ENCODE measurements around the gene SPAG9. TPM values are rescaled to one million over a fixed set of nuclear protein-coding genes. Genes with fewer than 3 reads are reported as not detected.
A peak's percentile ranks its signal among the peaks of the same experiment; 100 is the strongest.
"Not testable (repeated sequence)": the region's sequence is repeated elsewhere in the genome, so short reads cannot be mapped to it uniquely, and the experiment has no call there.

SPAG9 gene
- total RNA-seq, 1 experiment from 2014 or later, result 78.5 TPM

DNA sequence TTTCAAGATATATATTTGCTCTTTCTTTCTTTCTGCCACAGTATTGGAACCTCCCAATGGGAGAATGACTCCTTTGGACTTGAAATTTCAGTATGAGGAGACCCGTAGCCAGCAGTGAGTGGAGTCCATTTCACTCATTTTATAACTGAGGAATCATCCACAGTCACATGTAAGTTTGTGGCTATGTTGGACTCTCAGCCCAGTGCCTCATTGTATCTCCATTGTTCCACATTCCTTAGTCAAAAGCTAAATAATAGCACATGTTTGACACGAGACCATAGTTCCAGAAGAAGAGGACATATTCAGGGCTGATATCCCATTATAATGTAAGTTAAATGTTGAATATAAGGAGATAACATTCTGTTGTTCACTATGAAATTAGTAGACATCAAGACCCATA is 12.7 kb upstream of the SPAG9 start:
- Mint-ChIP-seq H3K4me3 (ENCODE audit: unreplicated experiment) (no peak overlapping the region), H3K27me3 (ENCODE audit: insufficient read depth, unreplicated experiment) (no peaks in the 10 kb centered on the region), H3K4me1 (ENCODE audit: insufficient read depth, unreplicated experiment) (no peaks in the 10 kb centered on the region), H3K27ac (ENCODE audit: low read depth, unreplicated experiment) (no peak overlapping the region), H3K36me3 (ENCODE audit: insufficient read depth, unreplicated experiment) (no peaks in the 10 kb centered on the region), H3K9me3 (ENCODE audit: unreplicated experiment) (no peaks in the 10 kb centered on the region)
- DNase-seq (ENCODE audit: unreplicated experiment), result no peak
- intact Hi-C loops (cut with micrococcal nuclease), result no loop called here
- ChIA-PET POLR2A (interaction anchor here (5.1 kb wide), 1 partner anchor 12 kb away, joined by 28 read pairs; no protein-coding TSS in a partner anchor), CTCF (no interaction called here)
- TF ChIP-seq, protein P1, sequence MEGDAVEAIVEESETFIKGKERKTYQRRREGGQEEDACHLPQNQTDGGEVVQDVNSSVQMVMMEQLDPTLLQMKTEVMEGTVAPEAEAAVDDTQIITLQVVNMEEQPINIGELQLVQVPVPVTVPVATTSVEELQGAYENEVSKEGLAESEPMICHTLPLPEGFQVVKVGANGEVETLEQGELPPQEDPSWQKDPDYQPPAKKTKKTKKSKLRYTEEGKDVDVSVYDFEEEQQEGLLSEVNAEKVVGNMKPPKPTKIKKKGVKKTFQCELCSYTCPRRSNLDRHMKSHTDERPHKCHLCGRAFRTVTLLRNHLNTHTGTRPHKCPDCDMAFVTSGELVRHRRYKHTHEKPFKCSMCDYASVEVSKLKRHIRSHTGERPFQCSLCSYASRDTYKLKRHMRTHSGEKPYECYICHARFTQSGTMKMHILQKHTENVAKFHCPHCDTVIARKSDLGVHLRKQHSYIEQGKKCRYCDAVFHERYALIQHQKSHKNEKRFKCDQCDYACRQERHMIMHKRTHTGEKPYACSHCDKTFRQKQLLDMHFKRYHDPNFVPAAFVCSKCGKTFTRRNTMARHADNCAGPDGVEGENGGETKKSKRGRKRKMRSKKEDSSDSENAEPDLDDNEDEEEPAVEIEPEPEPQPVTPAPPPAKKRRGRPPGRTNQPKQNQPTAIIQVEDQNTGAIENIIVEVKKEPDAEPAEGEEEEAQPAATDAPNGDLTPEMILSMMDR (IDR thresholded peaks at IDR 0.05; ENCODE audit: unreplicated experiment), result no peak
- BruUV-seq (replicated peaks), result no TSS peak

DNA sequence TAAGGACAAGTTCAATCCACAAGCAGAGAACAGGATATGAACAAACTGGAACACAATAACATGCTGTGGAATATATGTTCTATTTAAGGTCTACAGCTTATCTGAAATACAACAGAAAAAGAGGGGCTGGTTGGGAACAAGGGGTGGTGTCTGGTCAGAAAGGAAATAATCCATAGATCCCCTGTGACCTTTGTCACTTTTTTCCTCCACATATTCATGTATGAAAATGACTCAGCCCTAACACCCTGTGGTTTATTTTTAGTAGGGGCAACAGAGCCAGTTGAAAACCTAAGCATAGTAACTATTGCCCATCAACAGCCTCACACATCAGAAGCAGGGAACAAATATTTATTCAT is 12.3 kb upstream of the SPAG9 start:
- Mint-ChIP-seq H3K9me3 (ENCODE audit: unreplicated experiment) (no peaks in the 10 kb centered on the region), H3K4me1 (ENCODE audit: insufficient read depth, unreplicated experiment) (no peaks in the 10 kb centered on the region), H3K27me3 (ENCODE audit: insufficient read depth, unreplicated experiment) (no peaks in the 10 kb centered on the region), H3K4me3 (ENCODE audit: unreplicated experiment) (no peak overlapping the region), H3K27ac (ENCODE audit: low read depth, unreplicated experiment) (no peak overlapping the region), H3K36me3 (ENCODE audit: insufficient read depth, unreplicated experiment) (no peaks in the 10 kb centered on the region)
- POLR2A ChIA-PET, result interaction anchor here (5.1 kb wide), 1 partner anchor 11 kb away, joined by 28 read pairs; no protein-coding TSS in a partner anchor
- intact Hi-C loops (cut with micrococcal nuclease), result no loop called here
- CTCF ChIA-PET, result no interaction called here
- TF ChIP-seq, protein P1 (IDR thresholded peaks at IDR 0.05; ENCODE audit: unreplicated experiment), result no peak
- no peak for DNase-seq (ENCODE audit: unreplicated experiment)
- BruUV-seq (replicated peaks), result no TSS peak

DNA sequence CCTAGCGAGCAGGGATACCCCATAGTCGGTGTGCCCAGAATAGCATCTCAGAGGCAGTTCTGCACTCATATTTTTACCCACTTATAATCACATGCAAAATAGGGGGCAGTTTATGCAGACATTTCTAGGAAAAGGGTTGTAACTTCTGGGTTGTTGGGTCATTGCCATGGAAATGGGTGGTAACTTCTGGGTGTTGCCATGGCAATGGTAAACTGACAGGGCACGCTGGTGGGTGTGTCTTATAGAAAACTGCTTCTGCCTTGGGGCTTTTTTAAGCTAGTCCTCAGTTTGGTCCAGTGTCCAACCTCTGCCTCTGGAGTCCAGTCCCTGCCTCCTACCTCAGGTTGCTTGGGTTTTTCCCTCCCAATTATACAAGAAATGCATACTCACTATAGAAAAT is 7.4 kb upstream of the SPAG9 start:
- peaks cover 5% of the 10 kb centered on the region for H3K4me1 Mint-ChIP-seq (ENCODE audit: insufficient read depth, unreplicated experiment)
- H3K36me3 Mint-ChIP-seq (ENCODE audit: insufficient read depth, unreplicated experiment), result no peaks in the 10 kb centered on the region
- peak; percentile 24 for DNase-seq (ENCODE audit: unreplicated experiment)
- TF ChIP-seq, protein P1 (IDR thresholded peaks at IDR 0.05; ENCODE audit: unreplicated experiment), result no peak
- H3K9me3 Mint-ChIP-seq (ENCODE audit: unreplicated experiment), result no peaks in the 10 kb centered on the region
- H3K27me3 Mint-ChIP-seq (ENCODE audit: insufficient read depth, unreplicated experiment), result no peaks in the 10 kb centered on the region
- H3K27ac Mint-ChIP-seq (ENCODE audit: low read depth, unreplicated experiment), result no peak overlapping the region
- intact Hi-C loops (cut with micrococcal nuclease), result no loop called here
- CTCF ChIA-PET, result no interaction called here
- POLR2A ChIA-PET, result interaction anchor here (1.3 kb wide), 1 partner anchor 19 kb away, joined by 5 read pairs; no protein-coding TSS in a partner anchor
- no TSS peak for BruUV-seq (replicated peaks)
- no peak overlapping the region for H3K4me3 Mint-ChIP-seq (ENCODE audit: unreplicated experiment)

DNA sequence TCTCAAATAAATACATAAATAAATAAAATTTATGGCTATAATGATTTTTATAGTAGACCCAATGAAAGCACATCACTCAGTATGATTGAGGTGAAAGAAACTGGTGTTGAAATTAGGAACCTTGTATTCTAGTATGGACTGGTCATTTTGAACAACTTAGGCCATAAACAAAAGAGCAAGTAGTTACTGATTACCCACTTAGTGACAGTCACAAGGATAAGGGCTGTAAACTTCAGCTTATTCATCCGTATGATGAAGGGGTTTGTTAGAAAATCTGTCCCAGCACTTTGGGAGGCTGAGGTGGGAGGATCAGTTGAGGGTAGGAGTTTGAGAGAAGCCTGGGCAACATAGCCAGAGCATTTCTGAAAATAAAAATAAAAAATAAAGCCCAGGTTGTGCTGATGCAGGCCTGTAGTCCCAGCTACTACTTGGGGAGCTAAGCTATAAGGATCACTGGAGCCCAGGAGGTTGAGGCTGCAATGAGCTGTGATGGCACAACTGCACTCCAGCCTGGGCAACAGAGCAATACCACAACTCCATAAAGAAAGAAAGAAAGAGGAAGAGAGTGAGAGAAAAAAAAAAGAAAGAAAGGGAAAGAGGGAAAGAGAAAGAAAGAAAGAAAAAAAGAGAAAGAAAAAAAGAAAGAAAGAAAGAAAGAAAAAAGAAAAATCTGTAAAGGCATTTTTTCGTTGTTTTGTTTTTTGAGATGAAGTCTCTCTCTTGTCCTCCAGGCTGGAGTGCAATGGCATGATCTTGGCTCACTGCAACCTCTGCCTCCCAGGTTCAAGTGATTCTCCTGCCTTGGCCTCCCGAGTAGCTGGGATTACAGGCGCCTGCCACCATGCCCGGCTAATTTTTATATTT is 4.2 kb upstream of the SPAG9 start:
- BruUV-seq (replicated peaks), result no TSS peak
- Mint-ChIP-seq H3K4me1 (ENCODE audit: insufficient read depth, unreplicated experiment) (peaks cover 23% of the 10 kb centered on the region), H3K27ac (ENCODE audit: low read depth, unreplicated experiment) (no peak overlapping the region), H3K4me3 (ENCODE audit: unreplicated experiment) (no peak overlapping the region), H3K36me3 (ENCODE audit: insufficient read depth, unreplicated experiment) (peaks cover 6% of the 10 kb centered on the region), H3K9me3 (ENCODE audit: unreplicated experiment) (no peaks in the 10 kb centered on the region), H3K27me3 (ENCODE audit: insufficient read depth, unreplicated experiment) (no peaks in the 10 kb centered on the region)
- intact Hi-C loops (cut with micrococcal nuclease), result no loop called here
- ChIA-PET CTCF (interaction anchor here (0.6 to 1.4 kb wide), 2 partner anchors 16 to 28 kb away, joined by 3 to 4 read pairs; partner anchors contain the start of gene NME1), POLR2A (interaction anchor here (6.6 kb wide), 1 partner anchor 28 kb away, joined by 145 read pairs; the partner anchor contains the start of gene NME1)
- TF ChIP-seq, protein P1 (IDR thresholded peaks at IDR 0.05; ENCODE audit: unreplicated experiment), result no peak
- no peak for DNase-seq (ENCODE audit: unreplicated experiment)

DNA sequence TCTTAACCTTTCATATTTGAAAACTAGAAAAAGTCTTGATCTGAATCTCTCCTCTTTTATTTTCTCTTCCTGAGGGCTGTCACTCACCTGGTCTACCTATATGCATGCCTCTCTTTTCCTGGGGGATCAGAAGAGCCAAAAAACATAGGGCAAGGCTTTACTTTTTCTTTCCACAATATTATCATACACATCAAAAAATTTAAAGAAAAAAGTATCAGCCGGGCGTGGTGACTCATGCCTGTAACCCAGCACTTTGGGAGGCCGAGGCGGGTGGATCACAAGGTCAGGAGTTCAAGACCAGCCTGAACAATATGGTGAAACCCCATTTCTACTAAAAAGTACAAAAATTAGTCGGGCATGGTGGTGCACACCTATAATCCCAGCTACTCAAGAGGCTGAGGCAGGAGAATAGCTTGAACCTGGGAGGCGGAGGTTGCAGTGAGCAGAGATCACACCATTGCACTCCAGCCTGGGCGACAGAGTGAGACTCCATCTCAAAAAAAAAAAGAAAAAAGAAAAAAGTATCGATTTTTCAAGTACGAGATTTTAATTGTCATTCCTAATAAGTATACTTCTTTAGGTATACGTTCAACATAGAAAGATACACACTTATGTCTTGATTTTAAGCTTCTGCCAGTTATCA is 1.9 kb upstream of the SPAG9 start:
- H3K36me3 Mint-ChIP-seq (ENCODE audit: insufficient read depth, unreplicated experiment); H3K9me3 Mint-ChIP-seq (ENCODE audit: unreplicated experiment); BruUV-seq (replicated peaks); intact Hi-C loops (cut with micrococcal nuclease); H3K27me3 Mint-ChIP-seq (ENCODE audit: insufficient read depth, unreplicated experiment); DNase-seq (ENCODE audit: unreplicated experiment): not testable (repeated sequence)
- CTCF ChIA-PET, result interaction anchor here (0.6 to 2.7 kb wide), 8 partner anchors 21 to 122 kb away, joined by 3 to 19 read pairs (median 4); partner anchors contain the start of gene NME1
- POLR2A ChIA-PET, result interaction anchor here (0.6 to 6.6 kb wide), 18 partner anchors 10 to 415 kb away, joined by 3 to 145 read pairs (median 4); partner anchors contain the start of genes ANKRD40, NME1, NME2 and TOB1
- Mint-ChIP-seq H3K4me1 (ENCODE audit: insufficient read depth, unreplicated experiment) (peaks cover 23% of the 10 kb centered on the region), H3K4me3 (ENCODE audit: unreplicated experiment) (peak overlapping the region; percentile 96), H3K27ac (ENCODE audit: low read depth, unreplicated experiment) (peak overlapping the region; percentile 100)
